ENCODE data around the gene TRNT1. TPM values are rescaled to one million over a fixed set of nuclear protein-coding genes. Genes with fewer than 3 reads are reported as not detected.

TRNT1 gene
- total and polyA plus RNA-seq, 11 donors, result 5.4 to 14.7 (median 11.1) TPM

GRCh38 chr3:3189961-3190360 is 63.2 kb downstream of the TRNT1 start:
- DNase-seq, result no peak

GRCh38 chr3:3191675-3192285 is 65.0 kb downstream of the TRNT1 start:
- 14 to 31% (median 27%) methylated on average over 4 of the region's 4 CpGs for WGBS, 4 donors
- H3K36me3 ChIP-seq, result no peaks in the 10 kb centered on the region
- peaks cover 0 to 6% (median 0%) of the 10 kb centered on the region in 9 donors for H3K27me3 ChIP-seq
- peaks cover 0 to 5% (median 3%) of the 10 kb centered on the region in 12 donors for H3K9me3 ChIP-seq
- TF ChIP-seq CTCF (IDR thresholded peaks at IDR 0.05) (no peak), POLR2A (IDR thresholded peaks at IDR 0.05) (no peak)
- H3K27ac ChIP-seq, result no peak overlapping the region
- ATAC-seq (no peak), DNase-seq (no peak)
- intact Hi-C loops (cut with DNase I), result loop anchor here in 1 of 10 donors (10.0 kb wide), 1 partner anchor 813 kb away; no protein-coding TSS in a partner anchor
- peaks cover 0 to 6% (median 0%) of the 10 kb centered on the region in 12 donors for H3K4me1 ChIP-seq
- no peak overlapping the region for H3K4me3 ChIP-seq

More at GRCh38 chr3:3189961-3190360, 63.2 kb downstream of the TRNT1 start:
- WGBS, 4 donors, result 47 to 73% (median 71%) methylated on average over 1 of the region's 1 CpG
- Histone ChIP-seq H3K4me3 (no peak overlapping the region), H3K36me3 (no peaks in the 10 kb centered on the region), H3K27me3 (peaks cover 0 to 6% (median 0%) of the 10 kb centered on the region in 9 donors), H3K27ac (no peak overlapping the region), H3K9me3 (peaks cover 0 to 14% (median 7%) of the 10 kb centered on the region in 12 donors), H3K4me1 (peaks cover 0 to 6% (median 0%) of the 10 kb centered on the region in 12 donors)
- no peak for ATAC-seq
- TF ChIP-seq POLR2A (IDR thresholded peaks at IDR 0.05) (no peak), CTCF (IDR thresholded peaks at IDR 0.05) (no peak)
- intact Hi-C loops (cut with DNase I), result loop anchor here in 1 of 10 donors (10.0 kb wide), 1 partner anchor 815 kb away; no protein-coding TSS in a partner anchor

- peak overlapping the region in 1 of 12 donors; percentile 12 for H3K27ac ChIP-seq
- WGBS, 4 donors, result 14 to 25% (median 23%) methylated on average over 2 of the region's 2 CpGs
- H3K4me3 ChIP-seq, result no peak overlapping the region
- intact Hi-C loops (cut with DNase I), result loop anchor here in 1 of 10 donors (10.0 kb wide), 1 partner anchor 813 kb away; no protein-coding TSS in a partner anchor
- DNase-seq, result no peak
- H3K36me3 ChIP-seq, result no peaks in the 10 kb centered on the region
- ATAC-seq, result no peak
- no peak for TF ChIP-seq POLR2A (IDR thresholded peaks at IDR 0.05)
- no peak for TF ChIP-seq CTCF (IDR thresholded peaks at IDR 0.05)
- peaks cover 0 to 6% (median 0%) of the 10 kb centered on the region in 9 donors for H3K27me3 ChIP-seq
- H3K4me1 ChIP-seq, result peaks cover 0 to 6% (median 0%) of the 10 kb centered on the region in 12 donors
- no peaks in the 10 kb centered on the region for H3K9me3 ChIP-seq
These were observed 65.5 kb downstream of the TRNT1 start for GRCh38 chr3:3192286-3192675.

- Histone ChIP-seq H3K27ac (no peak overlapping the region), H3K4me1 (peaks cover 0 to 6% (median 0%) of the 10 kb centered on the region in 12 donors), H3K27me3 (peaks cover 0 to 9% (median 0%) of the 10 kb centered on the region in 9 donors), H3K4me3 (no peak overlapping the region), H3K36me3 (no peaks in the 10 kb centered on the region), H3K9me3 (no peaks in the 10 kb centered on the region)
- TF ChIP-seq POLR2A (IDR thresholded peaks at IDR 0.05) (no peak), CTCF (IDR thresholded peaks at IDR 0.05) (no peak)
- no peak for DNase-seq
- intact Hi-C loops (cut with DNase I), result loop anchor here in 4 of 10 donors (5.0 to 10.0 kb wide), 3 partner anchors 802 to 1097 kb away; no protein-coding TSS in a partner anchor
- ATAC-seq, result no peak
These were observed 68.1 kb downstream of the TRNT1 start for GRCh38 chr3:3194861-3195260.

Measured in heart left ventricle (tissue), 16 donors.